DND-41 (cell line): ENCODE results near the gene MAP4.

Experiments used
- ATAC-seq: fragments of 200-7000 bp; cut with Tn5 transposase; 3 replicates; pipeline ENCODE4 v1.9.1; 2021; ENCODE audit warnings: low read depth; ENCODE audit not compliant: insufficient read depth
- DNase-seq: peaks from one replicate; pipeline ENCODE4 v3.0.0-alpha.2; 2020
- H2AFZ ChIP-seq: 2 replicates; pipeline ENCODE4 v1.6.0; 2012; ENCODE audit warnings: low read depth, low read length
- H3K27ac ChIP-seq: 2 replicates; pipeline ENCODE4 v1.5.1; 2012; ENCODE audit warnings: low read length, inconsistent platforms
- H3K27me3 ChIP-seq: fragments of 200-600 bp; sonication (generic); 2 replicates; pipeline ENCODE4 v1.6.0; 2012; ENCODE audit warnings: low read length, mild to moderate bottlenecking, inconsistent platforms; ENCODE audit not compliant: insufficient read depth, poor library complexity
- H3K36me3 ChIP-seq: 2 replicates; pipeline ENCODE4 v1.5.1; 2012; ENCODE audit warnings: low read length, inconsistent platforms; ENCODE audit not compliant: insufficient read depth
- H3K4me1 ChIP-seq: 2 replicates; pipeline ENCODE4 v1.5.1; 2012; ENCODE audit warnings: mild to moderate bottlenecking, low read length; ENCODE audit not compliant: insufficient read depth
- H3K4me2 ChIP-seq: 2 replicates; pipeline ENCODE4 v1.6.0; 2012; ENCODE audit warnings: mild to moderate bottlenecking, moderate library complexity, low read length, inconsistent platforms; ENCODE audit not compliant: insufficient read depth
- H3K4me3 ChIP-seq, 2 experiments: fragments of 200-600 bp in 1 of 2; shearing (Covaris generic) in 1 of 2; 2 replicates each; pipeline ENCODE4 v1.5.1; 2012 to 2016; ENCODE audit warnings: inconsistent platforms in 2 of 2, low read length in 2 of 2, mild to moderate bottlenecking in 2 of 2, low read depth in 1 of 2, moderate library complexity in 1 of 2
- H3K79me2 ChIP-seq: 2 replicates; pipeline ENCODE4 v1.6.0; 2012; ENCODE audit warnings: low read length, inconsistent platforms; ENCODE audit not compliant: insufficient read depth
- H3K9ac ChIP-seq: 2 replicates; pipeline ENCODE4 v1.6.0; 2012; ENCODE audit warnings: low read depth, mild to moderate bottlenecking, inconsistent platforms, low read length, moderate library complexity
- H3K9me3 ChIP-seq: 2 replicates; pipeline ENCODE4 v1.5.1; 2012; ENCODE audit warnings: low read length, moderate library complexity, mild to moderate bottlenecking, inconsistent platforms; ENCODE audit not compliant: insufficient read depth, severe bottlenecking
- H4K20me1 ChIP-seq: 2 replicates; pipeline ENCODE4 v1.6.0; 2012; ENCODE audit warnings: low read length; ENCODE audit not compliant: insufficient read depth
- CTCF ChIP-seq: IDR thresholded peaks from 2 replicates; pipeline ENCODE4 v1.5.1; 2012; ENCODE audit warnings: borderline replicate concordance, low read length, moderate library complexity, mild to moderate bottlenecking; ENCODE audit not compliant: poor library complexity, severe bottlenecking; ENCODE audit errors: extremely low read depth
- EZH2 ChIP-seq: IDR thresholded peaks from 3 replicates; pipeline ENCODE4 v1.6.1; 2012; ENCODE audit warnings: borderline replicate concordance, low read depth, mild to moderate bottlenecking, moderate library complexity, low read length, inconsistent platforms; ENCODE audit not compliant: severe bottlenecking

MAP4 gene

DNA sequence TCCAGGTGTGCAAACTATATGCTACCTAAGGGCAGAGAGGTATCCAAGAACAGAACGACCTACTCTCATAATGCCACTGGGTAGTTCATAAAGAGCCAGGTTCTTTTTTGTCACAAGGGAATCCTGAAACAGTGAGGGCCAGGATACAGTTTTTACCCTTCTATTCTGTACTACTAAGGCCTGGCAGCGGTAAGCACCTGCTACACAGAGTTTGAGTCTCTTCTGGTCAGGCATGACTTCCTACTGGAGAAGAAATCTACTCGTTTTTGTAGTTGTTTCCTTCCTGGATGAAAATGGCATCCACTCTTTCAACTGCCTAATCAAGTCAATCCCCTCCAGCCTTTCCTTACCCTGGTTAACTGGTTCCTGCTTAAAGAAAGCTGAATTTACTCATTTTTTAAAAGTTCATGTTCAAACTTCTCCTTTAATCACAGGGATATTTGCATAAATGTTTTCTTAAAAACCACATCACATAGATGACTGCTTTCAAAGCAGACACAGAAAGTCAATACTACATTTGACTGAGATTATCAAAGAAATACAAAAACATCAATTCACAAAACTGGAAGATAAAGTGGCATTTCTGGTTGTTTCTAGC lies 40.0 kb downstream of the MAP4 start:
- H3K4me3 ChIP-seq = no peak overlapping the region
- H2AFZ ChIP-seq = no peak overlapping the region
- no peak overlapping the region for H3K27ac ChIP-seq
- H3K4me2 ChIP-seq = no peak overlapping the region
- H3K9ac ChIP-seq = no peak overlapping the region
- no peaks in the 10 kb centered on the region for H3K9me3 ChIP-seq
- H3K79me2 ChIP-seq = peaks cover 6% of the 10 kb centered on the region; the same call in 1 of the 2 replicates
- TF ChIP-seq EZH2 (no peak), CTCF (no peak)
- no peak for DNase-seq
- ATAC-seq = no peak
- no peaks in the 10 kb centered on the region for H3K27me3 ChIP-seq
- H4K20me1 ChIP-seq = no peaks in the 10 kb centered on the region
- H3K36me3 ChIP-seq = peaks cover 6% of the 10 kb centered on the region; the same call in 1 of the 2 replicates
- H3K4me1 ChIP-seq = no peaks in the 10 kb centered on the region

GRCh38 chr3:47974974-47975470 lies 41.2 kb downstream of the MAP4 start:
- H3K9me3 ChIP-seq = no peaks in the 10 kb centered on the region
- no peak overlapping the region for H3K9ac ChIP-seq
- H3K36me3 ChIP-seq = peaks cover 6% of the 10 kb centered on the region; the same call in 1 of the 2 replicates
- no peaks in the 10 kb centered on the region for H3K27me3 ChIP-seq
- no peak overlapping the region for H3K27ac ChIP-seq
- TF ChIP-seq CTCF (no peak), EZH2 (no peak)
- DNase-seq (no peak), ATAC-seq (no peak)
- no peak overlapping the region for H3K4me2 ChIP-seq
- H3K4me1 ChIP-seq = no peaks in the 10 kb centered on the region
- no peak overlapping the region for H3K4me3 ChIP-seq
- no peaks in the 10 kb centered on the region for H4K20me1 ChIP-seq
- H3K79me2 ChIP-seq = peaks cover 4% of the 10 kb centered on the region; the same call in 1 of the 2 replicates
- no peak overlapping the region for H2AFZ ChIP-seq

DNA sequence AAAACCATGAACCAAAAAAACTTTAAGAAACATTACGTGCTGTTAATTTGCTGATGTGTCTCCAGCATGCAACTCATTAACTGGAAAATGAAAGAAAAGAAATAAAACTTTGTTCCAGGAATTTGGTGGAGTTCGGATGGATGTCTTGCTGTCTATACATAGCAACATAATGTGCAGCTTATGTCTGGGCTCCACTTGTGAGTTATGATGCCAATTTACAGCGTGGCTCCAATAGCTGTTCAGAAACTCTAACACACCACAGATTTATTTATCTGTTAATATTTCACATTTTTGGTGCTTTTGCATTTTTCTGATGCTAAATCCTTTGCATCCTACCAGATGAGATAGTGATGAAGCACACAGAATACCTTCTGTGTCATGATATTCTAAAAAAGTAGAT lies 45.1 kb downstream of the MAP4 start:
- H3K4me3 ChIP-seq = no peak overlapping the region
- H3K9ac ChIP-seq = no peak overlapping the region
- H2AFZ ChIP-seq = no peak overlapping the region
- ATAC-seq (no peak), DNase-seq (no peak)
- no peaks in the 10 kb centered on the region for H3K27me3 ChIP-seq
- TF ChIP-seq CTCF (no peak), EZH2 (no peak)
- H3K36me3 ChIP-seq = peaks cover 2% of the 10 kb centered on the region; the same call in 1 of the 2 replicates
- no peak overlapping the region for H3K27ac ChIP-seq
- H4K20me1 ChIP-seq = no peaks in the 10 kb centered on the region
- H3K4me1 ChIP-seq = no peaks in the 10 kb centered on the region
- H3K4me2 ChIP-seq = no peak overlapping the region
- 0 out of 2 replicates have a peak, but pooled peaks cover 2% of the 10 kb centered on the region for H3K79me2 ChIP-seq
- H3K9me3 ChIP-seq = no peaks in the 10 kb centered on the region

DNA sequence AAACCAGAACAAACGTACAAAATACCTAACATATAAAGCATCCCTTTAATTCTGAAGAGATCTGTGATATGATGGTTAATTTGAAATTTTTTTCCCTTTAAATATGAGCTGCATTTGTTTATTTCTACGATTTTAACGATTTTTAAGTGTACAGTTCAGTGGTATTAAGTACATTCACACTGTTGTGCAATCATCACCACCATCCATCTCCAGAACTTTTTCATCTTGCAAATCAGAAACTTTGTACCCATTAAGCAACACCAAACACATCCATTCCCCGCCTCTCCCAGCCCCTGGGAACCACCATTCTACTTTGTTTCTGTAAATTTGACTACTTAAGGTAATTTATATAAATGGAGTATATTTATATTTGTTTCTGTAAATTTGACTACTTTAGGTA lies 51.5 kb downstream of the MAP4 start:
- H3K4me3 ChIP-seq = no peak overlapping the region
- H3K79me2 ChIP-seq = 0 out of 2 replicates have a peak, but pooled peaks cover 2% of the 10 kb centered on the region
- DNase-seq = no peak
- H3K27ac ChIP-seq = no peak overlapping the region
- H3K4me1 ChIP-seq = peaks cover 8% of the 10 kb centered on the region; the same call in 1 of the 2 replicates
- no peaks in the 10 kb centered on the region for H3K9me3 ChIP-seq
- H3K36me3 ChIP-seq = no peaks in the 10 kb centered on the region
- no peak overlapping the region for H3K4me2 ChIP-seq
- TF ChIP-seq EZH2 = no peak
- TF ChIP-seq CTCF = no peak
- H2AFZ ChIP-seq = no peak overlapping the region
- no peaks in the 10 kb centered on the region for H4K20me1 ChIP-seq
- ATAC-seq = no peak
- H3K27me3 ChIP-seq = no peaks in the 10 kb centered on the region
- H3K9ac ChIP-seq = no peak overlapping the region
